ENCODE results near the gene SMIM29. TPM values are rescaled to one million over a fixed set of nuclear protein-coding genes. Genes with fewer than 3 reads are reported as not detected.

The SMIM29 gene
- total RNA-seq = 16.1 and 43.6 TPM in 2 replicates

GRCh38 chr6:34248727-34249468 is at the start of gene SMIM29:
Gene SMIM29 (minus strand): TSS chr6:34249006. CDS start chr6:34247791, 1,215 bp downstream.
- H3K4me3 ChIP-seq (ENCODE audit: low read depth, low read length) = peak within 1 kb of the TSS; percentile 91
- peak; percentile 74 for TF ChIP-seq CTCF (conservative IDR thresholded peaks at IDR 0.05; ENCODE audit: low read depth, low read length)
- no peak for DNase-seq (ENCODE audit: low read depth)

- TF ChIP-seq CTCF (conservative IDR thresholded peaks at IDR 0.05; ENCODE audit: low read depth, low read length) = no peak
- peak; percentile 66 for DNase-seq (ENCODE audit: low read depth)
Observed at GRCh38 chr6:34295721-34296120, 46.9 kb upstream of the SMIM29 start.

GRCh38 chr6:34292954-34293353 is 44.1 kb upstream of the SMIM29 start:
- no peak for TF ChIP-seq CTCF (conservative IDR thresholded peaks at IDR 0.05; ENCODE audit: low read depth, low read length)
- no peak overlapping the region for H3K4me3 ChIP-seq (ENCODE audit: low read depth, low read length)
- DNase-seq (ENCODE audit: low read depth) = no peak

More at GRCh38 chr6:34295721-34296120, 46.9 kb upstream of the SMIM29 start:
- H3K4me3 ChIP-seq (ENCODE audit: low read depth, low read length) = no peak overlapping the region

- TF ChIP-seq CTCF (conservative IDR thresholded peaks at IDR 0.05; ENCODE audit: low read depth, low read length) = no peak
- no peak for DNase-seq (ENCODE audit: low read depth)
- no peak overlapping the region for H3K4me3 ChIP-seq (ENCODE audit: low read depth, low read length)
Observed at GRCh38 chr6:34289137-34289536, 40.3 kb upstream of the SMIM29 start.

GRCh38 chr6:34288581-34288980 is 39.8 kb upstream of the SMIM29 start:
- DNase-seq (ENCODE audit: low read depth) = no peak
- TF ChIP-seq CTCF (conservative IDR thresholded peaks at IDR 0.05; ENCODE audit: low read depth, low read length) = no peak
- no peak overlapping the region for H3K4me3 ChIP-seq (ENCODE audit: low read depth, low read length)

- no peak for DNase-seq (ENCODE audit: low read depth)
- H3K4me3 ChIP-seq (ENCODE audit: low read depth, low read length) = no peak overlapping the region
- TF ChIP-seq CTCF (conservative IDR thresholded peaks at IDR 0.05; ENCODE audit: low read depth, low read length) = no peak
Observed at GRCh38 chr6:34285448-34286164, 36.8 kb upstream of the SMIM29 start.
